Pons (tissue), 1 donor: ENCODE measurements around the gene CD209.
"Not testable (repeated sequence)": the region's sequence is repeated elsewhere in the genome, so short reads cannot be mapped to it uniquely, and the experiment has no call there.

Source experiments
- DNase-seq: peaks from one replicate; pipeline ENCODE4 v3.0.0-alpha.2; 2016; ENCODE audit warnings: low spot score

The CD209 gene

DNA sequence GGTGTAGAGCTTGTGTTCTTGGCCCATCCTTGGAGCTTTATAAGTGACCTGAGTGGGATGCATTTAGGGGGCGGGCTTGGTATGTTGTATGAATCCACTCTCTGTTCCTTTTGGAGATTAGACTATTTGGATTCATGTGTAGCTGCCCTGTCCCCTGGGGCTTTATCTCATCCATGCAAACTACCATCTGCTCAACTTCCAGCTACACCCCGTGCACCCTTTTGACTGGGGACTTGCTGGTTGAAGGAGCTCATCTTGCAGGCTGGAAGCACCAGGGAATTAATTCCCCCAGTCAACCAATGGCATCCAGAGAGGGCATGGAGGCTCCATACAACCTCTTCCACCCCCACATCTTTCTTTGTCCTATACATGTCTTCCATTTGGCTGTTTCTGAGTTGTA lies 21.8 kb upstream of the CD209 start:
- DNase-seq = no peak

DNA sequence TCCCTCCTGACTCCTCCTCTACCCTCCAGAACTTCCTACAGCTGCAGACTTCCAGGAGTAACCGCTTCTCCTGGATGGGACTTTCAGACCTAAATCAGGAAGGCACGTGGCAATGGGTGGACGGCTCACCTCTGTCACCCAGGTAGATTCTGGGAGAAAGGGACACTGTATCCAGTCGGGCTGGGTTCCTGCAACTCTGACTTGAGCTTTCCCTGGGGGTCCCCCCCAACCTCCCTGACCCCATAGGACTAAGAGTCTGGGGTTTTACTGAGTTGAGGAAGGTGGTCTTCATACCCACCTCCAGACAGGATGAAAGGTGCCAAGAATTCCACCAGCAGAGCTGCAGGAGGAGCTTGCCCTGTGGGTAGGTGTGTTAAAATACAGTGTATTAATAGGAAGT lies 20.2 kb upstream of the CD209 start:
- no peak for DNase-seq

DNA sequence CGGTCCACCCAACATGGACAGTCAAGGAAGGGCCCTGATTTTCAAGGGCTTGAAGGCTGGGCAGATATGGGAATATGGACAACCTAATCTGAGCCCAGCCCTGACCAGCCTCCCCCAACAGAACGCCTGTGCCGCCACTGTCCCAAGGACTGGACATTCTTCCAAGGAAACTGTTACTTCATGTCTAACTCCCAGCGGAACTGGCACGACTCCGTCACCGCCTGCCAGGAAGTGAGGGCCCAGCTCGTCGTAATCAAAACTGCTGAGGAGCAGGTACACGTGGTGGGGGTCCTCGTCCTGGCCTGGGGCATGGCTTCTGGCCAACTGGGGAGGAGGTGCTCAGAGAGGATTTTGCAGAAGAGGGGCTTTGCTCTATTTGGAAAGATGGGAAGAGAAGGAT lies 19.2 kb upstream of the CD209 start:
- DNase-seq = no peak

DNA sequence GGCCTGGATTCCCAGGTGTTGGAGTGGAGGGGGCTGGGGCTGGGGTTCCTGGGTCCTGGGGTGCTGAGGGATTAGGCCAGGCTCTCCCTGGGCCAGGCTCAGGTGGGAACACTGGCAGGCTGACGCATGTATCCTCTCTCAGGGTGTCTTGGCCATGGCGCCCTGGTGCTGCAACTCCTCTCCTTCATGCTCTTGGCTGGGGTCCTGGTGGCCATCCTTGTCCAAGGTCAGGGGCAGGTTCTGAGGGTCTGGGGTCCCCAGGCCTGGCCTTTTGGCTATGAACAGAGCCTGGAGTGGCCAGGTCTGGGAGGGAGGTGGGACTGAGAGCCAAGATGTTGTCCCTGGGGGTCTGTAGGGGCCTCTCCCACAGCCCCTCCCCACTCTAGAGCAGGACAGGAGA lies 17.7 kb upstream of the CD209 start:
- DNase-seq = not testable (repeated sequence)

DNA sequence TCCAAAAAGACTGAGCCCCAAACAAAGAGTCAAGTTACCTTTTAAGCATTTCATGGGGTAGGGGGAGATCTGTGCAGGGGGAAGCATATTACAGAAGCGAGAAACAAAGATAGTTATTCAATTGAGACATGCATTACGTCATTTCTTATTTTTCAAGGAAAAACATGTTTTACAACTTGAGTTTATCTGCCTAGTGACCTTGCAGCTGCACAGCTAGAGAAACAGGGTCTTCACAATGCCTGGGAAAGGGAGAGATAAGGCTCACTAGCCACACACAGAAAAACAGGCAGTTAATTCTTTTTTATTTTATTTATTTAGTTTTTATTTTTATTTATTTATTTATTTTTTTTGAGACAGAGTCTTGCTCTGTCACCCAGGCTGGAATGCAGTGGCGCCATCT lies 16.8 kb upstream of the CD209 start:
- not testable (repeated sequence) for DNase-seq

DNA sequence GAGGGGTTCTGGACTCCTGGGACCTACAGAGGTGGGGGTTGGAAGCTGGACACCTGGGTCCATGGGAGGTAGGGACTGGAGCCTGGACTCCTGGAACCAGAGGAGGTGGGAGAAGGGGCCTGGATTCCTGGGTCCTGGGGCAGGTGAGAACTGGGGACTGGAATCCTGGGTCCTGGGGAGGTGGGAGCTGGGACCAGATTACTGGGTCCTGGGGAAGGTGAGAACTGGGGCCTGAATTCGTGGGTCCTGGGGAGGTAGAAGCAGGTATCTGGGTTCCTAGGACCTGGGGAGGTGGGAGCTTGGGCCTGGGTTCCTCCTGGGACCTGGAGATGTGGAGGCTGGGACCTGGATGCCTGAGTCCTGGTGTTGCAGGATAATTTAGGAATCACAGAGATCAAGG lies 16.4 kb upstream of the CD209 start:
- no peak for DNase-seq

DNA sequence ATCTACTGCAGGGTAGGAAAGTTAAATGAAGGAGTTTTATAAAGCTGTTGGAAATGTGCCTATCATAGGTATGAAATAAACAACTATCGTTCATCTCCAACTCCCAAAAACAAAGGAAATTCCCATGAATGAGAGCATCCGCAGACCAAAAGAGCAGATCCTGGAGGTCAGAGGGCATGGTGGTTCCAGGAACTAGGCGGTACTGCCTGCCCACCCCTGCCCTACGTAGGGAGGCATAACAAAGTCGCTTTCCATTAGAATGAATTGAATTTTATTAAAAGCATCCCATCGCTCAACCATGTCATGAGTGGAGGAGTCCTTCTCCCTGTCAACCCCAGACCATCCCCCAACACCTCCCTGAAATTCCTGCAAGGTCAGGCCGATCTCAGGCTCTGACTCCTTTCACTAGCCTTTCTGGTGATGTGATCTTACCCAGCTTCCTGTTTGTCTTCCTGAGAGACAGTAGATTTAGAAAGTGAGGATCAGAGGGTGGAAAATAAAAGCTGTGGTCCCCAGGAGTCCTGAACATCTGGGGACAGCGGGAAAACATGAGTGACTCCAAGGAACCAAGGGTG lies 15.5 kb upstream of the CD209 start, which contains the start of gene CLEC4M:
Gene CLEC4M (plus strand): TSS at position 525 of the 575 bp plus-strand sequence. CDS start 24 bp downstream, at position 549.
- no peak for DNase-seq

DNA sequence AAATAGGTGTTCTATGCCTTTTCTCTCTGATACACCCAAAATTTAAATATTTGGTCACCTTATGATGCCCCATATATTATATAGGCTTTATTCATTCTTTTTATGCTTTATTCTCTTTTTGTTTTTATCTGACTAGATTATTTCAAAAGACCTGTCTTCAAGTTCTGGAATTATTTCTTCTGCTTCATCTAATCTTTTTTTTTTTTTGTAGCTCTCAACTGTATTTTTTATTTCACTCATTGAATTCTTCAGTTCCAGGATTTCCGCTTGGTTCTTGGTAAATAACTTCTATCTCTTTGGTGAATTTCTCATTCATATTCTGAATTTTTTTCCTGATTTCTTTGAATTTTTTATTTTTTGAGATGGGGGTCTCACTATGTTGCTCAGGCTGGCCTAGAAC lies 11.8 kb upstream of the CD209 start:
- DNase-seq = no peak

DNA sequence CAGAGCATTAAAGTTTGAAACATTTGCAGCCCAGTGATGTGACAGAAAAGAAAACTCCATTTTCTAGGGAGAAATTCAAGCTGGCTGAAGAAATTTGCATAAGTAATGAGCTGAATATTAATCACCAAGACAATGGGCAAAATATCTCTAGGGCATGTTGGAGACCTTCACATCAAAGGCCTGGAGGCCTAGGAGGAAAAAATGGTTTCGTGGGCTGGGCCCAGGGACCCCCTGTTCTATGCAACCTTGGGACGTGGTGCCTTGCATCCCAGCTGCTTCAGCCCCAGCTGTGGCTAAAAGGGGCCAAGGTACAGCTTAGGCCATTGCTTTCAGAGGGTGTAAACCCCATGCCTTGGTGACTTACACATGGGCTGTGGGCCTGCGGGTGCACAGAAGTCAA lies 10.0 kb upstream of the CD209 start:
- no peak for DNase-seq

DNA sequence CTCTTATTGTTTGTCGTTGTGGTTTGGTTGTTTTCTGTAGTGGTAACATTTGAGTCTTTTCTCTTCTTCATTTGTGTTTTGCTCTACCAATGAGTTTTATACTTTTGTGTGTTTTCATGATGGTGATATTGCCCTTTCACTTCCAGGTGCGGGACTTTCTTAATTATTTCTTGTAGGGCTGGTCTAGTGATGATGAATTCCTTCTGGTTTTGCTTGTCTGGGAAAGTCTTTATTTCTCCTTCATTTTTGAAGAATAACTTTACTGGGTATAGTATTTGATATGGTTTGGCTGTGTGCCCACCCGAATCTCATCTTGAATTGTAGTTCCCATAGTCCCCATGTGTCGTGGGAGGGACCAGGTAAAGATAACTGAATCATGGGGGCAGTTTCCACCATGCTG lies 8.9 kb upstream of the CD209 start:
- no peak for DNase-seq

DNA sequence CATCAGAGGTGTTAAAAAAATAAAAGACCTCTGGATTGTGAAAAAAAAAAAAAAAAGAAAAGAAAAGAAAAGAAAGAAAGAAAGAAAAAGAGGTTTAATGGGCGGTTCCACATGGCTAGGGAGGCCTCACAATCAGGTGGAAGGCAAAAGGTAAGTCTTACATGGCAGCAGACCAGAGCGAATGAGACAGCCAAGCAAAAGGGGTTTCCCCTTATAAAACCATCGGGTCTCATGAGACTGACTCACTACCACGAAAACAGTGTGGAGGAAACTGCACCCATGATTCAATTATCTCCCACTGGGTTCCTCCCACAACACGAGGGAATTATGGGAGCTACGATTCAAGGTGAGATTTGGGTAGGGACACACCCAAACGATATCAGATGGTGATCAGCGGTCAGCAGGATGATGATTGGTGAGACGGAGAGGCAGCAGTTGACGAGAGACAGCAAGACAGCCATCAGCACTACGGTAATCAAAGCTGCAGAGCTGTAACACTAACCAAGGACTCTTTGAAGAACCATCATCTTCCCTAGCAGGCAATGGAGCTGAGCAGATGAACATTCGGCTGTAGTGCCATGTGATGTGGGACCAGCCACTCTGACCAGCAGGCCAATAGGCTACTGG lies 3.9 kb upstream of the CD209 start:
- no peak for DNase-seq

DNA sequence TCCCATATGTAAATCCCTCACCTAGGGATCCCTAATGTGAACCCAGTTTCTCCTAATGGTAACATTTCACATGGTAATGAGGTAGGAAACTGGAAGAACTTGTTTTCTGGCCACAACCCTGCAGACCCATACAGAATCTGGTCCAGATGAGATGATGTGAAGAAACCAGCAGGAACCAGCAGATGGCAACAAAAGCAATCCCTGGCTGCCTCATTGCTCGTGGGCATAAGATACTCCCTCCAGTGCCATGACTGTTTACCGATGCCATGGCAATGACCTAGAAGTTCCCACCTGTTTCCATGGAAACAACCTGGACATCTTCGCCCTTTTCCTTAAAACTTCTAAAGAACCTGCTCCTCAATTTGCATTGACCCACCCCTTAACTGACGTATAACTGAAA lies 1.4 kb upstream of the CD209 start:
- DNase-seq = no peak

DNA sequence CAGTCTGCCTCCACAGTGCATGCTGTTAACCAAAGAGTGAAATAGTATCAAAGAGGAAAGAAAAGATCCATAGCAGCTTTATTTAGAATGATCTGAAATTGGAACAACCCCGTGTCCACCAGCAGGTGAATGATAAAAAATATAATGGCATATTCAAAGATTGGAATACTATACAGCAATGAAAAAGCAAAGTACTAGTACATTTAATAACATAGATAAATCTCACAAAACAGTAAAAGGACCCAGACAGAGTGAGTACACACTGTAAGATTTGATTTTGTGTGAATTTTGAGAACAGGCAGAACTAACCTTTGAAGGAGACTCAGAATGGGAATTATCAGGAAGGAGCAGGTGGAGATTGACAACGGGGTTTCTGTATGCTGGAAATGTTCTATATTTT lies 837 bp upstream of the CD209 start:
- DNase-seq = no peak

DNA sequence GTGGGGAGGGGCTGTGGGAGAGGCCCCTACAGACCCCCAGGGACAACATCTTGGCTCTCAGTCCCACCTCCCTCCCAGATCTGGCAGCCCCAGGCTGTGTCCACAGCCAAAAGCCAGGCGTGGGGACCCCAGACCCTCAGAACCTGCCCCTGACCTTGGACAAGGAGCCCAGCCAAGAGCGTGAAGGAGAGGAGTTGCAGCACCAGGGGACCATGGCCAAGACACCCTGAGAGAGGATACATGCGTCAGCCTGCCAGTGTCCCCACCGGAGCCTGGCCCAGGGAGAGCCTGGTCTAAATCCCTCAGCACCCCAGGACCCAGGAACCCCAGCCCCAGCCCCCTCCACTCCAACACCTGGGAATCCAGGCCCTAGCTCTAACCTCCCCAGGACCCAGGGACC lies 1.0 kb downstream of the CD209 start:
- DNase-seq = not testable (repeated sequence)

DNA sequence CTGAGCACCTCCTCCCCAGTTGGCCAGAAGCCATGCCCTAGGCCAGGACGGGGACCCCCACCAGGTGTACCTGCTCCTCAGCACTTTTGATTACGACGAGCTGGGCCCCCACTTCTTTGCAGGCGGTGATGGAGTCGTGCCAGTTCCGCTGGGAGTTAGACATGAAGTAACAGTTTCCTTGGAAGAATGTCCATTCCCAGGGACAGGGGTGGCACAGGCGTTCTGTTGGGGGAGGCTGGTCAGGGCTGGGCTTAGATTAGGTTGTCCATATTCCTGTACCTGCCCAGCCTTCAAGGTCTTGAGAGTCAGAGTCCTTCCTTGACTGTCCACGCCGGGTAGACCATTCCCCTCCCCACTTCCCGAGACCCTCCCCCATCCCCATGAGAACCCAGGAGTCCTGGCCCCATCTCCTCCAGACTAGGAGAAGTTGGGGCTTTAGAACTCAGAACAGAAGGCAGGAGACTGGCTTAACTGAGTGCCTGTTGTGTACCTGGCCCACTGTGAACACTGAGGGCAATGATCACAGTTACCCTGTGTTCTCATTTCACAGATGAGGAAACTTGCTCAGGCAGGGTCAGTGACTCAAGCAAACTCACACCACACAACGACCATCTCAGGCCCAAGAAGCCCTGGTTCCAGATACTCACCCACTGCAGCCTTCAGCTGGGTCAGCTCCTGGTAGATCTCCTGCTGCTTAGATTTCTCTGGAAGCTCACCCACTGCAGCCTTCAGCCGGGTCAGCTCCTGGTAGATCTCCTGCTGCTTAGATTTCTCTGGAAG lies 2.3 kb downstream of the CD209 start:
- DNase-seq = no peak

DNA sequence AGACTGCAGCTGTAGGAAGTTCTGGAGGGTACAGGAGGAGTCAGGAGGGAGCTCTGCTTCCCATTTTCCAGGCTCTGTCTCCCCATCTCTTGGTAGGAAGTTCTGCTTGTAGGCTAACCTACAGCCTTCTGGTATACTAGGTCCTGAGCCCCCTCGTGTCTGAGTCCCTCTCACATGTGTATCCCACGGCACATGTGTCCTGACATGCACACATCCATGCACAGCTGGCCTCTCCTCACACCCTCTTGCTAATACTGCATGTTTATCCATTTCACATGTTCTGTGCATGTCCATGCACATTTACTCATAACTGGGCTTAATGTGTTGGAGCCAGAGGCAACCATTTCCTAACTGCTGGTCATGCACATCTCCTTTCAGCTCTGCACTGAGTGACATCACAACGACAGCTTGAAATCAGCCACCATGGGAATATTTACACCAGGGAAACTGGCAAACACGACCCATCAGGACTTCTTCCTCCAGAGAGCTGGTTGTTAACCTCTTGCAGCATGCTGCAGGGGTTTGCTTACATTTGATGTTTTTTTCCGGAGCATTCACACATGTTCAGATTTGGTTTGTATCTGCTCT lies 3.0 kb downstream of the CD209 start:
- no peak for DNase-seq

DNA sequence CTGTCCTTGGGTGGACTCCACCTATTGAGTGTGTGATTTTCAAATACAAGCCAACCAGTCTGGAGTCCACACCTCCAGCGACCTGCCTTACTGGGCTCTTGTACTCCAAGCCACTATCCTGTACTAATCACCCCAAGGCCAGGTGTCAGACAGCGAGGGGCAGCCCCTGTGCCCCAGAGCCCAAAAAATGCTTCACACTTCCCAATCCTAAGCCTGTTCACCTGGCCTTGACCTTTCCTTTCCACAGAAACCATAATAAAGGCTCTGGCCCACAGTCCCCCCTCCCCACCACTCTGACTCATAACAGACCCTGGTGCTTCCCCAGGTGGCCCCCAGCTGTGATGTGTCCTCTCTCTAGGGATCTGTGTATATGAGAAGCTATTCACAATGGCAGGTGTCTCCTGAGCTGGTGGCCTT lies 3.9 kb downstream of the CD209 start:
- DNase-seq = no peak

DNA sequence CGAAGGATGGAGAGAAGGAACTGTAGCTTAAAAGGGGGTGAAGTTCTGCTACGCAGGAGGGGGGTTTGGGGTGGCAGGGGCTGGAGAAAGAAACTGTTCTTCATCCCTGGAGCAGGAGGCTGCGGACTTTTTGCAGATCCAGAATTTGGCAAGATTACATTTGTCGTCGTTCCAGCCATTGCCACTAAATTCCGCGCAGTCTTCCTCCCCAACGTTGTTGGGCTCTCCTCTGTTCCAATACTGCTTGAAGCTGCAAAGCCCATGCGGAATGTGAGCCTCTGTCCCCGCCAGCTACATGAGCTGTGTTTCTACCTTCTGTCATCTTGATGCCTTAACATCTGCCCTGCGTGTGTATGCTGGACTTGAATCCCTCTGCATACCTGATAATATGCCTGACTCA lies 4.3 kb downstream of the CD209 start:
- no peak for DNase-seq

DNA sequence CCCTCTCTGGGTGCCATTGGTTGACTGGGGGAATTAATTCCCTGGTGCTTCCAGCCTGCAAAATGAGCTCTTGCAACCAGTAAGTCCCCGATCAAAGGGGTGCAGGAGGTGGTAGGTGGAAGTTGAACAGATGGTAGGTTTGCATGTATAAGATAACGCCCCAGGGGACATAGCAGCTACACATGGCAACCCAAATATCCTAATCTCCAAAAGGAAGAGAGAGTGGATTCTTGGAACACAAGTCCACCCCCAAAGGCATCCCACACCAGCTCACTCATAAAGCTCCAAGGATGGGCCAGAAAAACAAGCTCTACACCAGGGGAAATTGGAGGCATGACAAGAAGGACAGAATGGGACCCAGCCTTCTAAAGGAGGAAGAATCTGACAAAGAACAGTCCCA lies 4.8 kb downstream of the CD209 start:
- DNase-seq = no peak

DNA sequence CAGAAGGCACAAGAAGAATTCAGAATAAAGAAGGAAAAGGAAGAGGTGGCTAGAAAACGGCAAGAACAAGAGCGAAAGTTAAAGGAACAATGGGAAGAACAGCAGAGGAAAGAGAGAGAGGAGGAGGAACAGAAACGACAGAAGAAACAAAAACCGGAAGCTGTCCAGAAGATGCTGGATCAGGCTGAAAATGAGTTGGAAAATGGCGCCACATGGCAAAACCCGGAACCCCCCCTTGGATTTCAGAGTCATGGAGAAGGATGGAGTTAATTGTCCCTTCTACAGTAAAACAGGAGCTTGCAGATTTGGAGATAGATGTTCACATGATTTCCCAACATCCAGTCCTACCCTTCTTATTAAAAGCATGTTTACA lies 6.7 kb downstream of the CD209 start:
- no peak for DNase-seq

DNA sequence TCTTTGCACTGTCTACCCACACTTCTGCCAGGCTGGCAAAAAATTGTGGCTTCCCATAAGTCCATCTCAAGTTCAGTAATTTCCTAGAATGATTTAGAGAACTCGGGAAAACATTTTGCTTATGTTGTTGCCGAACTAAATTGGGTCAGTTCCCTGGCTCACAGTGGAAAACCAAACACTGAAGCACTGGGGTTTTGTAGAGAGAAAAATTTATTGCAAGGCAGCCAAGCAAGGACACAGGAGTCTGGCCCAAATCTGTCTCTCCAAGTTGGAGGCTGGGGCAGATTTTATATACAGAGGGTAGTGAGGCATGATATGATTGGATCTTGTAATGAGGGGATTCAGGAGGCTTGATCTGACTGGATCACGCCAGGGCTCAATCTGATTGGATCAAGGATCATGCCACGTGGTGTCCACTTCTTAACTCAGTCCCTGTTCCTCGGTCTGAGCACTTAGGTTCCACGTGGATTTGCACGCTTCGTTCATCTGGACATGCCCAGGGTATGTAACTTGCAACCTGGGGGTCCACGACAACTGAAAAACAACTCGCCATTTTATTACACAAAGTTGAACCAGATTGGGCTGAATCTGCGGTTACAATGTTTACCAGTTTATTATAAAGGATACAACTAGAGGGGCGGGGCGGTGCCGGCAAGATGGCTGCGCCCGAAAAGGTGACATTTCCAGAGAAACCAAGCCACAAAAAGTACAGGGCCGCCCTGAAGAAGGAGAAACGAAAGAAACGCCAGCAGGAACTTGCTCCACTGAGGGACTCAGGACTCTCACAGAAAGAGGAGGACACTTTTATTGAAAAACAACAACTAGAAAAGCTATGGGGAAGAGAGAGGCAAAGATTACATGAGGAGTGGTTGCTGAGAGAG lies 7.3 kb downstream of the CD209 start:
- no peak for DNase-seq

DNA sequence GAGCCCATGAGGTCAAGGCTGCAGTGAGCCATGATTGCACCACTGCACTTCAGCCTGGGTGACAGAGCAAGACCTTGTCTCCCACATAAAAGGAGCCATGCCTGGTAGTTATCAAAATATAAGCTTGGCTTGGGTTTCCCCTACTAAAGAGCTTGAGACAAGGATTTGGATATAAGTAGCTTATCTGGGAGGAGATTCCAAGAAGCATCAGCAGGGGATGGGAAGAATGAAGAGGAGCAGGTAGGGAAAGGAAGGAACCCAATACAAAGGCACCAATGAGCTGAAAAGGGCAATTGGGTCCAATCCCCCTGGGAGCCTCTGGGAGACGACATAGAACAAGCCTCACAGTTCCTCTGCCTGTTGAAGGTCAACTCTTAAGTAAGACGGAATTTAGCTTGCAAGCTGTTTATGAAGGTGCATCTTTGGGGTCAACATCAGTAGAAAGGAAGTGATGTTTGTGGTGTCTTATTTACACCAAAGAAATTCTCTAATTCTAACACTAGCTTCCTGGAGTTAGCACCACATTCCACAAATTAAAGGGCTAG lies 8.1 kb downstream of the CD209 start:
- no peak for DNase-seq
